H1 (cell line): Measurements from ENCODE around the gene SPAM1. TPM values are rescaled to one million over a fixed set of nuclear protein-coding genes. Genes with fewer than 3 reads are reported as not detected.

Experiments used
- polyA plus RNA-seq, 7 experiments: library from polyadenylated mRNA; depleted of rRNA in 3 of 7; stranded (reverse) in 5 of 7; unstranded in 2 of 7; fragments of >200 nt in 5 of 7; fragments of 200-250 nt in 2 of 7; gene quantifications; 1 replicate in 5 of 7; 2 replicates in 1 of 7; 4 replicates in 1 of 7; pipeline versions ENCODE4 v1.2.1 to v1.2.3, GENCODE V29; 2011 to 2013; ENCODE audit warnings: missing spikeins in 2 of 7, mixed read lengths in 2 of 7
- total RNA-seq: library from RNA; stranded (reverse); fragmentation: NEBNext Ultra II Directional; extraction: Animal tissue kit (Norgen Biotek cat#: 25700); gene quantifications from 2 replicates; pipeline ENCODE4 v1.2.1, GENCODE V29; 2021
- TF ChIP-seq, protein P1 (sequence below): fragments of 300-600 bp; sonication (generic); IDR thresholded peaks from 2 replicates; pipeline ENCODE4 v1.7.1; 2012; ENCODE audit warnings: low read length, moderate library complexity, mild to moderate bottlenecking, inconsistent platforms; ENCODE audit not compliant: insufficient replicate concordance

Gene SPAM1
- total and polyA plus RNA-seq, 2 of the 8 experiments (the other 6 are each of a cell fraction or from before 2014, with no cell fraction given): not detected

- TF ChIP-seq, protein P1, sequence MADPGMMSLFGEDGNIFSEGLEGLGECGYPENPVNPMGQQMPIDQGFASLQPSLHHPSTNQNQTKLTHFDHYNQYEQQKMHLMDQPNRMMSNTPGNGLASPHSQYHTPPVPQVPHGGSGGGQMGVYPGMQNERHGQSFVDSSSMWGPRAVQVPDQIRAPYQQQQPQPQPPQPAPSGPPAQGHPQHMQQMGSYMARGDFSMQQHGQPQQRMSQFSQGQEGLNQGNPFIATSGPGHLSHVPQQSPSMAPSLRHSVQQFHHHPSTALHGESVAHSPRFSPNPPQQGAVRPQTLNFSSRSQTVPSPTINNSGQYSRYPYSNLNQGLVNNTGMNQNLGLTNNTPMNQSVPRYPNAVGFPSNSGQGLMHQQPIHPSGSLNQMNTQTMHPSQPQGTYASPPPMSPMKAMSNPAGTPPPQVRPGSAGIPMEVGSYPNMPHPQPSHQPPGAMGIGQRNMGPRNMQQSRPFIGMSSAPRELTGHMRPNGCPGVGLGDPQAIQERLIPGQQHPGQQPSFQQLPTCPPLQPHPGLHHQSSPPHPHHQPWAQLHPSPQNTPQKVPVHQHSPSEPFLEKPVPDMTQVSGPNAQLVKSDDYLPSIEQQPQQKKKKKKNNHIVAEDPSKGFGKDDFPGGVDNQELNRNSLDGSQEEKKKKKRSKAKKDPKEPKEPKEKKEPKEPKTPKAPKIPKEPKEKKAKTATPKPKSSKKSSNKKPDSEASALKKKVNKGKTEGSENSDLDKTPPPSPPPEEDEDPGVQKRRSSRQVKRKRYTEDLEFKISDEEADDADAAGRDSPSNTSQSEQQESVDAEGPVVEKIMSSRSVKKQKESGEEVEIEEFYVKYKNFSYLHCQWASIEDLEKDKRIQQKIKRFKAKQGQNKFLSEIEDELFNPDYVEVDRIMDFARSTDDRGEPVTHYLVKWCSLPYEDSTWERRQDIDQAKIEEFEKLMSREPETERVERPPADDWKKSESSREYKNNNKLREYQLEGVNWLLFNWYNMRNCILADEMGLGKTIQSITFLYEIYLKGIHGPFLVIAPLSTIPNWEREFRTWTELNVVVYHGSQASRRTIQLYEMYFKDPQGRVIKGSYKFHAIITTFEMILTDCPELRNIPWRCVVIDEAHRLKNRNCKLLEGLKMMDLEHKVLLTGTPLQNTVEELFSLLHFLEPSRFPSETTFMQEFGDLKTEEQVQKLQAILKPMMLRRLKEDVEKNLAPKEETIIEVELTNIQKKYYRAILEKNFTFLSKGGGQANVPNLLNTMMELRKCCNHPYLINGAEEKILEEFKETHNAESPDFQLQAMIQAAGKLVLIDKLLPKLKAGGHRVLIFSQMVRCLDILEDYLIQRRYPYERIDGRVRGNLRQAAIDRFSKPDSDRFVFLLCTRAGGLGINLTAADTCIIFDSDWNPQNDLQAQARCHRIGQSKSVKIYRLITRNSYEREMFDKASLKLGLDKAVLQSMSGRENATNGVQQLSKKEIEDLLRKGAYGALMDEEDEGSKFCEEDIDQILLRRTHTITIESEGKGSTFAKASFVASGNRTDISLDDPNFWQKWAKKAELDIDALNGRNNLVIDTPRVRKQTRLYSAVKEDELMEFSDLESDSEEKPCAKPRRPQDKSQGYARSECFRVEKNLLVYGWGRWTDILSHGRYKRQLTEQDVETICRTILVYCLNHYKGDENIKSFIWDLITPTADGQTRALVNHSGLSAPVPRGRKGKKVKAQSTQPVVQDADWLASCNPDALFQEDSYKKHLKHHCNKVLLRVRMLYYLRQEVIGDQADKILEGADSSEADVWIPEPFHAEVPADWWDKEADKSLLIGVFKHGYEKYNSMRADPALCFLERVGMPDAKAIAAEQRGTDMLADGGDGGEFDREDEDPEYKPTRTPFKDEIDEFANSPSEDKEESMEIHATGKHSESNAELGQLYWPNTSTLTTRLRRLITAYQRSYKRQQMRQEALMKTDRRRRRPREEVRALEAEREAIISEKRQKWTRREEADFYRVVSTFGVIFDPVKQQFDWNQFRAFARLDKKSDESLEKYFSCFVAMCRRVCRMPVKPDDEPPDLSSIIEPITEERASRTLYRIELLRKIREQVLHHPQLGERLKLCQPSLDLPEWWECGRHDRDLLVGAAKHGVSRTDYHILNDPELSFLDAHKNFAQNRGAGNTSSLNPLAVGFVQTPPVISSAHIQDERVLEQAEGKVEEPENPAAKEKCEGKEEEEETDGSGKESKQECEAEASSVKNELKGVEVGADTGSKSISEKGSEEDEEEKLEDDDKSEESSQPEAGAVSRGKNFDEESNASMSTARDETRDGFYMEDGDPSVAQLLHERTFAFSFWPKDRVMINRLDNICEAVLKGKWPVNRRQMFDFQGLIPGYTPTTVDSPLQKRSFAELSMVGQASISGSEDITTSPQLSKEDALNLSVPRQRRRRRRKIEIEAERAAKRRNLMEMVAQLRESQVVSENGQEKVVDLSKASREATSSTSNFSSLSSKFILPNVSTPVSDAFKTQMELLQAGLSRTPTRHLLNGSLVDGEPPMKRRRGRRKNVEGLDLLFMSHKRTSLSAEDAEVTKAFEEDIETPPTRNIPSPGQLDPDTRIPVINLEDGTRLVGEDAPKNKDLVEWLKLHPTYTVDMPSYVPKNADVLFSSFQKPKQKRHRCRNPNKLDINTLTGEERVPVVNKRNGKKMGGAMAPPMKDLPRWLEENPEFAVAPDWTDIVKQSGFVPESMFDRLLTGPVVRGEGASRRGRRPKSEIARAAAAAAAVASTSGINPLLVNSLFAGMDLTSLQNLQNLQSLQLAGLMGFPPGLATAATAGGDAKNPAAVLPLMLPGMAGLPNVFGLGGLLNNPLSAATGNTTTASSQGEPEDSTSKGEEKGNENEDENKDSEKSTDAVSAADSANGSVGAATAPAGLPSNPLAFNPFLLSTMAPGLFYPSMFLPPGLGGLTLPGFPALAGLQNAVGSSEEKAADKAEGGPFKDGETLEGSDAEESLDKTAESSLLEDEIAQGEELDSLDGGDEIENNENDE: no peak
These were observed 7.2 kb upstream of the SPAM1 start (continued) for GRCh38 chr7:123917878-123918277.
